Right lobe of liver (tissue), 6 donors: ENCODE results near the gene YPEL3. TPM values are rescaled to one million over a fixed set of nuclear protein-coding genes. Genes with fewer than 3 reads are reported as not detected.

Source experiments
- ATAC-seq, 4 donors: fragments of 200-7000 bp; cut with Tn5 transposase; one replicate each; pipeline ENCODE4 v1.9.1; 2020; ENCODE audit warnings: mild to moderate bottlenecking in 4 of 4, moderate library complexity in 4 of 4
- DNase-seq, 3 donors: peaks; one replicate each; pipeline ENCODE4 v3.0.0-alpha.2; 2020
- H3K27ac ChIP-seq, 3 donors: fragments of 200-600 bp; one replicate each; pipeline ENCODE4 v1.8.0; 2022
- H3K27me3 ChIP-seq, 2 donors: fragments of 200-600 bp; one replicate each; pipeline ENCODE4 v1.8.0; 2022
- H3K36me3 ChIP-seq, 4 donors: fragments of 200-600 bp; sonication (generic) in 1 of 4; one replicate each; pipeline versions ENCODE4 v1.5.1 to v1.8.0; 2017 to 2022; ENCODE audit warnings: control low read depth in 1 of 4
- H3K4me1 ChIP-seq, 4 donors: fragments of 200-600 bp; sonication (generic) in 1 of 4; one replicate each; pipeline versions ENCODE4 v1.5.1 to v1.8.0; 2017 to 2022; ENCODE audit warnings: control low read depth in 1 of 4
- H3K4me3 ChIP-seq, 3 donors: fragments of 200-600 bp; one replicate each; pipeline ENCODE4 v1.8.0; 2022
- H3K9me3 ChIP-seq, 4 donors: fragments of 200-600 bp; sonication (generic) in 1 of 4; one replicate each; pipeline versions ENCODE4 v1.5.1 to v1.8.0; 2017 to 2022; ENCODE audit warnings: control low read depth in 1 of 4
- POLR2A ChIP-seq: fragments of 450-650 bp; IDR thresholded peaks from one replicate; pipeline ENCODE4 v1.6.1; 2017; ENCODE audit warnings: antibody characterized with exemption, mild to moderate bottlenecking
- WGBS: methylation state at CpG from one replicate; pipeline ENCODE4 v1.1.6; 2018; ENCODE audit warnings: low coverage, low lambda C conversion rate; ENCODE audit not compliant: insufficient coverage; ENCODE audit errors: missing lambda C conversion rate; 5-methylcytosine and 5-hydroxymethylcytosine counted together
- intact Hi-C, 2 donors: fragments of 100-400 bp; cut with DNase I; formaldehyde crosslinking; loops; one replicate each; pipeline versions ENCODE4 v1.11.2 to v1.14.1; 2022
- total RNA-seq, 6 experiments: library from RNA; depleted of rRNA in 2 of 6; stranded (reverse); fragments of >200 nt in 2 of 6; fragmentation: NEBNext Ultra II Directional in 3 of 6; extraction: Animal tissue kit (Norgen Biotek cat#: 25700) in 3 of 6; gene quantifications; one replicate each; pipeline versions ENCODE4 v1.1.0 to v1.2.4, GENCODE V29; 2016 to 2023
- TF ChIP-seq, protein P1 (sequence below), 4 donors: fragments of 200-600 bp in 3 of 4; fragments of 450-650 bp in 1 of 4; IDR thresholded peaks; one replicate each; pipeline versions ENCODE4 v1.5.1 to v1.8.0; 2016 to 2022; ENCODE audit warnings: antibody characterized with exemption in 4 of 4, mild to moderate bottlenecking in 2 of 4
- donor health status: DM: no; HTN: yes; CAD: no.
- donor health status: DM: no; HTN: no; CAD: no.
- donor health status: DM: no; HTN: no; CAD: no.
- donor health status: DM: no; HTN: yes; CAD: no.
- donor health status: DM: no; HTN: yes; CAD: no.

YPEL3 gene
- total RNA-seq, 6 experiments from 2014 or later: 13.5 to 46.5 (median 21.9) TPM

- Histone ChIP-seq H3K9me3 (no peaks in the 10 kb centered on the region), H3K4me3 (peak overlapping the region; percentile 92 to 97 (median 94)), H3K36me3 (peaks cover 10 to 26% (median 16%) of the 10 kb centered on the region in 4 donors), H3K27ac (peak overlapping the region; percentile 93 to 100 (median 99)), H3K27me3 (no peaks in the 10 kb centered on the region), H3K4me1 (peaks cover 0 to 29% (median 7%) of the 10 kb centered on the region in 4 donors)
- ATAC-seq: peak in 3 of 4 donors; percentile 1 to 5 (median 1)
- intact Hi-C loops: no loop called here
- 0% methylated on average over 5 of the region's 25 CpGs for WGBS
- TF ChIP-seq POLR2A: no peak
- TF ChIP-seq, protein P1, sequence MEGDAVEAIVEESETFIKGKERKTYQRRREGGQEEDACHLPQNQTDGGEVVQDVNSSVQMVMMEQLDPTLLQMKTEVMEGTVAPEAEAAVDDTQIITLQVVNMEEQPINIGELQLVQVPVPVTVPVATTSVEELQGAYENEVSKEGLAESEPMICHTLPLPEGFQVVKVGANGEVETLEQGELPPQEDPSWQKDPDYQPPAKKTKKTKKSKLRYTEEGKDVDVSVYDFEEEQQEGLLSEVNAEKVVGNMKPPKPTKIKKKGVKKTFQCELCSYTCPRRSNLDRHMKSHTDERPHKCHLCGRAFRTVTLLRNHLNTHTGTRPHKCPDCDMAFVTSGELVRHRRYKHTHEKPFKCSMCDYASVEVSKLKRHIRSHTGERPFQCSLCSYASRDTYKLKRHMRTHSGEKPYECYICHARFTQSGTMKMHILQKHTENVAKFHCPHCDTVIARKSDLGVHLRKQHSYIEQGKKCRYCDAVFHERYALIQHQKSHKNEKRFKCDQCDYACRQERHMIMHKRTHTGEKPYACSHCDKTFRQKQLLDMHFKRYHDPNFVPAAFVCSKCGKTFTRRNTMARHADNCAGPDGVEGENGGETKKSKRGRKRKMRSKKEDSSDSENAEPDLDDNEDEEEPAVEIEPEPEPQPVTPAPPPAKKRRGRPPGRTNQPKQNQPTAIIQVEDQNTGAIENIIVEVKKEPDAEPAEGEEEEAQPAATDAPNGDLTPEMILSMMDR (IDR thresholded peaks at IDR 0.05): no peak
- no peak for DNase-seq
Observed at GRCh38 chr16:30064729-30065101, 31.3 kb downstream of the YPEL3 start.

- intact Hi-C loops: no loop called here
- H3K4me1 ChIP-seq: peaks cover 0 to 22% (median 7%) of the 10 kb centered on the region in 4 donors
- H3K9me3 ChIP-seq: no peaks in the 10 kb centered on the region
- no peaks in the 10 kb centered on the region for H3K27me3 ChIP-seq
- H3K27ac ChIP-seq: peak overlapping the region; percentile 93 to 100 (median 99)
- ATAC-seq (peak; percentile 39 to 47 (median 44)), DNase-seq (peak; percentile 77 to 84 (median 80))
- 0% methylated on average over 12 of the region's 27 CpGs for WGBS
- TF ChIP-seq, protein P1 (IDR thresholded peaks at IDR 0.05): peak; percentile 18 to 51 (median 47)
- peak; percentile 54 for TF ChIP-seq POLR2A
- H3K4me3 ChIP-seq: peak overlapping the region; percentile 92 to 97 (median 94)
- H3K36me3 ChIP-seq: peaks cover 7 to 20% (median 9%) of the 10 kb centered on the region in 4 donors
Observed at GRCh38 chr16:30063893-30064728, 31.9 kb downstream of the YPEL3 start.

- Histone ChIP-seq H3K4me3 (peak overlapping the region; percentile 92 to 97 (median 94)), H3K9me3 (no peaks in the 10 kb centered on the region), H3K36me3 (peaks cover 0 to 13% (median 2%) of the 10 kb centered on the region in 4 donors), H3K27me3 (no peaks in the 10 kb centered on the region), H3K4me1 (peaks cover 0 to 22% (median 7%) of the 10 kb centered on the region in 4 donors), H3K27ac (peak overlapping the region; percentile 93 to 100 (median 99))
- TF ChIP-seq, protein P1 (IDR thresholded peaks at IDR 0.05): no peak
- no peak for TF ChIP-seq POLR2A
- intact Hi-C loops: no loop called here
- no peak for DNase-seq
- no peak for ATAC-seq
- WGBS: 40% methylated on average over 1 of the region's 12 CpGs
Observed at GRCh38 chr16:30063278-30063892, 32.6 kb downstream of the YPEL3 start.

DNA sequence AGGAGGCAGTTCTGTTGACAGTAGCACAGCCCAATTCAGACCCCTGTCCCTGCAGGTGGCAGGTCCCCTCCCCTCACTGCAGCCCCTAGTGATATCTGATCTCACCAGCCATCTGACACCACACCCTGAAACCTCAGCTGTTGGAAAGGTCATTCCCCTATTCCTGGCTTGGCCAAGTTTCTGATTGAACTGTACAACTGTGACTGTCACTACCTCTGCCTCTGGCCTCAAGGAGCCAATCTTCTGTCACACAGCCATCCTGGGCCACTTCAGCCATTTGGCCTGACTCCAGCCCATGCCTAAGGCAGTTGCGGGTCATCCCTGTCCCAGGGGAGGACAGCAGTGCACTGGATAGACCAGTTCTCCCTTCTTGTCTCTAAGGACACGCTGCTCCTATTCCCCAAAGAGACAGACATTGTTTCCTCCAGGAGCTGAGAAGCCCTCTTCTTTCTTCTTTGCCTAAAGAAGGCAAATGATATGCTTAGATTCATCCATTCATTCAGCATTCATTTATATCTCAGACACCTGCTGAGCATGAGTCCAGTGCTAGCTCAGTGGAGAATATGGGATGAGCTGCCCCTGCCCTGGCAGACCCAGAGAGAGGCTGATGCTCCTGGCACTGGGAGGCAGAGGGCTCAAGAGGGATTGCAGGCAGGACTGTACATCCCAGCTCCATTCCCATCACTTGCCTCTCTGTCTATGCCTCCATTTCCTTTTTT lies 35.0 kb downstream of the YPEL3 start:
- 94% methylated on average over 2 of the region's 2 CpGs for WGBS
- no peaks in the 10 kb centered on the region for H3K9me3 ChIP-seq
- no peaks in the 10 kb centered on the region for H3K27me3 ChIP-seq
- H3K4me1 ChIP-seq: peaks cover 0 to 7% (median 3%) of the 10 kb centered on the region in 4 donors
- DNase-seq: no peak
- intact Hi-C loops: no loop called here
- ATAC-seq: no peak
- TF ChIP-seq, protein P1 (IDR thresholded peaks at IDR 0.05): no peak
- no peak for TF ChIP-seq POLR2A
- H3K36me3 ChIP-seq: no peaks in the 10 kb centered on the region
- no peak overlapping the region for H3K4me3 ChIP-seq
- no peak overlapping the region for H3K27ac ChIP-seq
